ENCODE results near the gene PIP4K2B.

- TF ChIP-seq EZH2 (IDR thresholded peaks at IDR 0.05; ENCODE audit: borderline replicate concordance, low read length) (no peak), CTCF (conservative IDR thresholded peaks at IDR 0.05 in 1 of 2, IDR thresholded peaks at IDR 0.05 in 1 of 2; ENCODE audit: extremely low read depth in 1 of 2, insufficient read depth in 1 of 2, low read depth in 1 of 2, low read length in 2 of 2) (no peak)
Observed at GRCh38 chr17:38741461-38741860, 57.9 kb downstream of the PIP4K2B start.

All from mammary epithelial cell (primary cell).